COLO829 (cell line): ENCODE measurements around the gene EIF4G3.
"Not testable (repeated sequence)": the region's sequence is repeated elsewhere in the genome, so short reads cannot be mapped to it uniquely, and the experiment has no call there.

Experiments used
- DNase-seq: peaks from one replicate; pipeline ENCODE4 v3.0.0; 2012; ENCODE audit warnings: low spot score

The EIF4G3 gene

GRCh38 chr1:21065851-21066250 is 110.8 kb downstream of the EIF4G3 start:
- no peak for DNase-seq

DNA sequence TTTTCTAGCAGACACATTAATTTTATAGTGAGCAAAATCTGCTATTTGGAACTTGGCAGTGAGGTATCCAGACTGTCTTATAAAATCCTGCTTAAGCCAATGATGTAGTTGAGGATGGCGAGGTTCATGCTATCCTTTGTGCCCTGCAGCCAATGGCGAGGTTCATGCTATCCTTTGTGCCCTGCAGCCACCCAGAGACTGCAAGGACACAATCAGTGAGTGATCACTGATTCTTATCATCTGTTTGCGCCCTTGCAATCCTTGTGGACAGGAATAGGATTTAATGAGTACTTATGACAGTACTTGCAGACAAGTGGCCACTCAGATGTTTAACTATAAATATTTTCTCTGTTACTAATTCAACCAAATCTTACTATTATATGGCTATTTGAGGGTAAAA is 112.6 kb downstream of the EIF4G3 start:
- no peak for DNase-seq

DNA sequence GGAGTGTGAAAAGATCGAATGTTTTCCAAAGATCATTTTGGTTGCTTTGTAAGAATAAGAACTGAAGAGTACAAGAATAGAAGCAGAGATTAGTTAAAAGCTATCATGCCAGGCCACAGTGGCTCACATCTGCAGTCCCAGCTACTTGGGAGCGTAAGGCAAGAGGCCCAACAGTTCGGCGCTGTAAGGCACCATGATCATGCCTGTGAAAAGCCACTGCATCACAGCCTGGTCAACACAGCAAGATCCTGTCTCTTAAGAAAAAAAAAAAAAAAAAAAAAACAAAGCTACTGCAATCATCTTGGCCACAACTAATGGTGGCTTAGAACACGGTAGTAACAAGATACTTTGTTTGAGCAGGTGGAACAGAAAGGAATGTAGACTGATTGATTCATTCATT is 116.2 kb downstream of the EIF4G3 start:
- no peak for DNase-seq

- no peak for DNase-seq
These were observed 117.7 kb downstream of the EIF4G3 start for GRCh38 chr1:21059021-21059420.

- DNase-seq = no peak
These were observed 118.5 kb downstream of the EIF4G3 start for GRCh38 chr1:21058035-21058793.

- DNase-seq = not testable (repeated sequence)
These were observed 123.3 kb downstream of the EIF4G3 start for GRCh38 chr1:21053189-21053928.

DNA sequence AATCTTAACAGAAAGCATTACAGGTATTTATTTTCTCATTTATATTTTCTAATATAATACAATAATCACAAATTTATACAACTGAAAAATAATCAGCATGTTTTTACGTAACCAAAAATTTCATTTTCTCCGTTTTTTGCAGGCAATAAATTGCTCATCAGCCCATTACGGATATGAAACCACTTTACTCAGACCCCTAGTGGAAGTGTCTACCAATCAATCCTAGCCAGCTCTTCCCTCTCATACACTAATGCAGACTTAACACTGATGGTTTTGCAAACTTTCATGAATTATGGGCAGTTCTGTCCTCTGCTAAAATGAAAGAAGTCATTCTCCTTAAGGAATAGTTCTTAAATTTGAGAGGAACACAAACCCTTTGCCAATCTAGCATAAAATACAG is 124.7 kb downstream of the EIF4G3 start:
- DNase-seq = no peak

DNA sequence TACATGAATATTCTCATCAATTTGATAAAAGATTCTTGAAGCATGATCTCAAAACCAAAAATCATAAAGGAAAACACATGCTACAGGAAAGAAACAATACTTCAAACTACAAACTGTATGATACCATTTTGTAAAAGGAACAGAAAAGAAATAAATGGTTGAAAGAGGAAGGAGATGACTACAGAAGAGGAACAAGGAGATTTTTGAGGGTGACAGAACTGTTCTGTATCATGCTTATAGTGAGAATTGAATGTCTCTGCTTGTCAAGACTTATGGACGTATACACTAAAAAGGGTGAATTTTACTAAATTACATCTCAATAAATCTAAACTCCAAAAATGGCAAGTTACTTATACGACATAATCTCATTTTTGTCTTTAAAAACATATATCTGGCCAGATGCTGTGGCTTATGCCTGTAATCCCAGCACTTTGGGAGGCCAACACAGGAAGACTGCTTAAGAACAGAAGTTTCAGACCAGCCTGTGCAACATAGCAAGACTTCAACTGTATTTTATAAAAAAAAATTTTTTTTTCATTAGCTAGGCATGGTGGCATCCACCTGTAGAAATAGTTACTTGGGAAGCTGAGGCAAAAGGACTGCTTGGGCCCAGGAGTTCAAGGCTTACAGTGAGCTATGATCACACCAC is 125.4 kb downstream of the EIF4G3 start:
- DNase-seq = no peak

DNA sequence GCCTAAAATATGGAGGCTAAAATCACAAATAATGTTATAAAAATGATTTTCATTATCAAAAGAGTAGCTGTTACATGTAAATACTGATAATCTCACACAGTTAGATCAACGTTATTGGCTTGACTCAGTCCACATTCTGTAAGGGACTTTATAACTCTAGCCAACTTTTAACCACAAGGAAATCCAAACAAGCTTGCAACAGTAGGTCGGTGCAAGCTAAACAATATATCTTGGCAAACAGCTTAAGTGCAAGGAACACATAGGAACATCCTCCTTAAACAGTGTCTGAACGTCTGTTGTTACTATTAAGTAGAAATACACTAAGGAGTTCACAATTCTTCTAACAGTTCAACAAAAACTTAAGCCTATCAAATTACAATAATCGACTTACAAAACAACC is 126.7 kb downstream of the EIF4G3 start:
- no peak for DNase-seq

DNA sequence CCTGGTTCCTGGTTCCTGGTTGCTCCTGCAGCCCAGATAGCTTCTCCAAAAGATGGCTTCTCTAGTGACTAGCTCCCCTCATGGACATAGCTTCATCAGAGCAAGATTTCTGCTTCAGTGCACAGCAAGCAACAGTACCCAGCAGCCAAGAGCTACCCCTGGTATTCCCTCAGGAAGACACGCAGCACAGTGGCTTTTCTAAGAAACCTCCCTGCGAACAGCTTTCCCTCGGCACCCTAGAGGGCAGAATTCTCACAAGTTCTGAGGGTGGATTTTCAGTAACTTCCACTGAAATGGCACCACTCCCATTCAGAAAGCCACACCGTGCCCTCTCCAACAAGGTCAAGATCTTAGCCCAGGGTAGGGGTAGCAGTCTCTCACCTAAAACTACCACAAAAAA is 128.2 kb downstream of the EIF4G3 start:
- DNase-seq = no peak

DNA sequence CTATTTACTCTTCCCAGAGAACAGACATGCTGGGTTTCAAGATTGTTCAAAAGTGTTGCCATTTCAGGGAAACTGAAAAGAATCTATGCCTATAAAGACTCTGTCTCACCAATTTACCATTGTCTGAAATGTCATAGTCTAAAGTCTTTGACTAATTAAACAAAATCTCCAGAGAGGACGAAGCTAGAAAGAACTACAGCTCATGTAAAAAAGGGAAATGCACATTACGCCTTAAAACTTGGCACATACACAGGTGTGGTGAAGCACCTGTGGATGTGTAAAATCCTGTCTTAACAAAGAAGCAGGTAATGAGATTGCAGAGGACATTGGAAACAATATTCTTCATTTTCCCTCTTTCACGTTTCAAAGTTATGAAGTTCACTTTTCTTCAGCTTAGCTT is 130.6 kb downstream of the EIF4G3 start:
- DNase-seq = no peak

- DNase-seq = no peak
These were observed 131.3 kb downstream of the EIF4G3 start for GRCh38 chr1:21045351-21045750.

DNA sequence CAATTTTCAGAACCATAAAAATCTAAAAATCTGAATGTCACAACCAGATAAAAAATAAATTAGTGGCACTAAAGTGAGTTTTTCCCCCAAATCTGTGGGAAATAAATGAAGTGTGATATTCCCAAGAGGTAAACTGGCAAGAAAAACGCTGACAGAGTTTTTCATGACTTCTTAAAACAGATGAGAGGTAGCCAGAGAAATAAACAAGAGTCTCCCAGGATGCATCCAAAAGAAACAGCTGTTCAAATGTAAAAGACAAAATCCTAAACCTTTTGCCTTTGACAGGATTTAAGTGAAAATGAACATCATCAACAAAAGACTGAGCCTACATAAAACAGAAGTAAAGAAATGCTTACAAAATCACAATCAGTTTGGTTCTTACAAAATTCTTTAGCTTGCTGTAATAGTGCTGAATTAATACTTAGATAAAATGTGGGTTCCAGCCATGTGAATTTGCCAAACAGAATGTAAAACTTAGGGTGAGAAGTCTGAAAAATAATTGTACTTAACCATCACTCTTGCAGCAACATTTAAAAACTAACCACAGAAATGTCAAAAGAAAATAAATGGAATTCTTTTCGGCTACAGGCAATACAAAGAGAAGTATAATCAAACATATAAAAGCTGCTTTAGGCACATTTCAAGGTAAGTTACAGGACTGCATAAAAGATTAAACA is 133.6 kb downstream of the EIF4G3 start:
- no peak for DNase-seq

DNA sequence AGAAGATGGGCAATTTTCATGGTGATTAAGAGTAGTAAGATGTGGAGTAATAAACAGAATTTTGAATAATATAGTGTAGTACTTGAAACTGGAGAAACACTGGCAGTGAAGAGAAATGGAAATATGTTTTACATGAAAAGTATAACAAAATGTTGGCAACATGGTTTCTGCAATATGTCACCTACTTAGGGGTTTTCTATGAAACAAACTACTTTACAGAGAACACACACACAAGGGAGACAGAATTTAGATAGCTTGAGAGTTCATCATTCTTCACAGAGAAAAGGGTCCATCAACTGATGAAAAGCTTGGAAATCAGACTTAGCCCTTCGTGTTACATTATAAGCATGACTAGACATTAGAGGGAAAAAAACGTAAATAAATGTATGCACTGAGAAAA is 135.2 kb downstream of the EIF4G3 start:
- no peak for DNase-seq

- no peak for DNase-seq
These were observed 139.6 kb downstream of the EIF4G3 start for GRCh38 chr1:21037091-21037490.

DNA sequence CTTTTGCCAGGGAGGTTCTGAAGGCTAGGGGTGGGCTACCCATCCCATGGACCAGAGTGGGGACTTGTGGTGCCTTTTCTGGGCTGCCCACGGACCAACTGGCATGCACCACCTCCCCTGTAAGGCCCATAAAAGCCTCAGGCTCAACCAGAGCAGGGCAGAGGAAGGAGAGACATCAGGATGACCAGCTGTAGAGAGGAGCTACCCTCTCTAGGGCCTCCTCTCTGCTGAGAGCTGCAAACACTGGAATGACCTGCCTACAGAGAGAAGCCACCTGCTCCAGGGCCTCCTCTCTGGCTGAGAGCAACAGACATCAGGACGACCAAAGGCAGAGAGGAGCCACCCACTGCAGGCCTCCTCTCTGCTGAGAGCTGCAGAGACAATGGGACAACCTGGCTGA is 140.9 kb downstream of the EIF4G3 start:
- DNase-seq = no peak

DNA sequence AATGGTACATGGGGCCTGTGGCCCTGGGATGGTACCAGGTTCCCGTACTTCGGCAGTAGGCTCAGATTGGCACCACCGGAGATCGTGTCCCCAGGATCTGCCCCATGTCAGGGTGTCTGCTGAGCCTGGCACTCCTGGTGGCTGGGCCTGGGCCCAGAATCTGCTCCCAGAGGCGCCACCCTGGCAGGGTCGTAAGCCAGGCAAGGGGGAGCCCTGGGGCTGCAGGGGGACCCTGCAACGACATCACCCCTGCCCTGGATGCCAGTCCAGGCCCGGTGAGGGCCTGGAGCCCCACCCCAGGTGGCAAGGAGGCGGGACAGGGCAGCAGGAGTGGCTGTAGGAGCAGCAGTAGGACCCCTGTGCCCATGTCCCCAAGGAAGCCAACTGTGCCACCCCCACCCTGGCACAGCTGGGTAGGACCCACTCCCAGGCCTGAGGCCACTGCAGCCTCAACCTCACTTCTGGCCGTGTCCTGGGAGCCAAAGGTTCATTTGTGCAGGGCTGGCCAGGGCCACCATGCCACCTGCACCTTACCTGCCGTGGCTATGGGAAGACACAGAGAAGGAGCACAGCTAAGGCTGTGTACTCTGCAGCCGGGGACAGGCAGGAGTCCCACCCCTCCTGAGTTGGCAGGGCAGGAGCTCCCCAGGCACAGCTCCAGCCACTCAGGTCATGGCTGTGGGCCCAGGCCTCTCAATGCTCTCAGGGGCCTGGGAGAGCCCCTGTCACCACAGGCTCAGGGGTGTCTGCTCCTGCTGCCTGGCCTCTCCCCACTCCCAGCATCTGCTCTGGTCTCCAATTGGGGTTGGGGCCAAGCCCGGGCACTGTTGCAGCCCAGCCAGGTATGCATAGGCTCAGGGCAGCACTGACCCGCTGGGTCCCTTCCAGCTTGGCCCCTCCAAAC is 141.7 kb downstream of the EIF4G3 start:
- no peak for DNase-seq

- no peak for DNase-seq
These were observed 144.0 kb downstream of the EIF4G3 start for GRCh38 chr1:21032741-21033140.

- no peak for DNase-seq
These were observed 146.5 kb downstream of the EIF4G3 start for GRCh38 chr1:21030181-21030580.

GRCh38 chr1:21028520-21029145 is 148.1 kb downstream of the EIF4G3 start:
- no peak for DNase-seq

DNA sequence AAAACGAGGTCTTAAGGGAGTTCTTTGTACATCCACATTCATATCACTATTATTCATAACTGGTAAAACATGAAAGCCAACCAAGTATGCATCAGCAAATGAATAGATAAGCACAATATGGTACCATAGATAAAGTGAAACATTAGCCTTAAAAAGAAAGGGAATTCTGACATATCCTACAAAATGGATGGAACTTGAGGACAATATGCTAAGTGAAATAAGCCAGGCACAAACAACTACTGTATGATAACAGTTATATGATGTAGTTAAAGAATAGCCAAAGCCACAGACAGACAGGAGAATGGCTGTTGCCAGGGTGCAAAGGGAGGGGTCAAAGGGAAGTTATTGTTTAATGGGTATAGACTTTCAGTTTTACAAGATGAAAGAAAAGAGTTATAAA is 148.9 kb downstream of the EIF4G3 start:
- DNase-seq = no peak
